Panc1 (cell line): ENCODE data around the gene MIS18A. TPM values are rescaled to one million over a fixed set of nuclear protein-coding genes. Genes with fewer than 3 reads are reported as not detected.

Experiments
- ATAC-seq: fragments of 200-7000 bp; cut with Tn5 transposase; 2 replicates; pipeline ENCODE4 v1.9.1; 2020; ENCODE audit warnings: mild to moderate bottlenecking, moderate library complexity
- BruUV-seq: library from RNA; stranded (reverse); fragments of 400-500 nt; replicated peaks from 2 replicates; lab custom pipeline; 2021; lab: Mats Ljungman, UMichigan
- CTCF ChIA-PET: fragments of 300-600 bp; sonication (Branson Sonifier 250); formaldehyde crosslinking; loops from one replicate; lab custom pipeline; 2022; ENCODE audit warnings: antibody characterized with exemption; lab: Charles Lee
- POLR2A ChIA-PET: fragments of 300-600 bp; sonication (Branson Sonifier 250); formaldehyde crosslinking; loops from one replicate; lab custom pipeline; 2022; ENCODE audit warnings: antibody characterized with exemption; lab: Charles Lee
- DNase-seq: peaks from one replicate; pipeline ENCODE4 v3.0.0-alpha.2; 2010; ENCODE audit warnings: low read depth, low spot score
- H3K27ac ChIP-seq: 2 replicates; pipeline ENCODE4 v1.5.1; 2011; ENCODE audit warnings: mild to moderate bottlenecking, low read length, inconsistent platforms
- H3K27me3 ChIP-seq: fragments of 200-500 bp; sonication (Bioruptor generic); 2 replicates; pipeline ENCODE4 v1.6.0; 2014; ENCODE audit warnings: low read length, inconsistent platforms; ENCODE audit not compliant: control insufficient read depth, insufficient read depth
- H3K36me3 ChIP-seq: fragments of 200-500 bp; sonication (Bioruptor generic); 2 replicates; pipeline ENCODE4 v1.5.1; 2014; ENCODE audit warnings: inconsistent platforms, mild to moderate bottlenecking, low read length, moderate library complexity; ENCODE audit not compliant: control insufficient read depth, insufficient read depth
- H3K4me1 ChIP-seq: 2 replicates; pipeline ENCODE4 v1.5.1; 2011; ENCODE audit warnings: inconsistent platforms, mild to moderate bottlenecking, low read length, moderate library complexity; ENCODE audit not compliant: control insufficient read depth, insufficient read depth
- H3K4me3 ChIP-seq, 2 experiments: 2 replicates each; pipeline ENCODE4 v1.5.1; 2011 to 2012; ENCODE audit warnings: low read depth in 2 of 2, low read length in 2 of 2, mild to moderate bottlenecking in 2 of 2, inconsistent platforms in 1 of 2, moderate library complexity in 1 of 2
- H3K9me3 ChIP-seq: fragments of 200-500 bp; sonication (Bioruptor generic); 2 replicates; pipeline ENCODE4 v1.5.1; 2014; ENCODE audit warnings: low read depth, mild to moderate bottlenecking, inconsistent platforms, low read length, moderate library complexity; ENCODE audit not compliant: control insufficient read depth, insufficient read depth
- POLR2AphosphoS5 ChIP-seq: IDR thresholded peaks from 2 replicates; pipeline ENCODE4 v1.6.1; 2012; ENCODE audit warnings: mild to moderate bottlenecking, low read depth, low read length, moderate library complexity
- SIN3A ChIP-seq: IDR thresholded peaks from 2 replicates; pipeline ENCODE4 v1.6.1; 2012; ENCODE audit warnings: low read depth, mild to moderate bottlenecking, low read length, moderate library complexity, borderline replicate concordance; ENCODE audit not compliant: insufficient read depth
- TCF7L2 ChIP-seq: IDR thresholded peaks from 2 replicates; pipeline ENCODE4 v1.6.1; 2011; ENCODE audit warnings: mild to moderate bottlenecking, low read depth, low read length, inconsistent platforms
- in situ Hi-C: cut with HindIII; loops from 2 replicates; pipeline ENCODE4 v1.10.0; 2016; ENCODE audit warnings: low sequenced_read_pairs, low pct_unique_long_range_greater_than_20kb
- intact Hi-C: fragments of 100-400 bp; cut with micrococcal nuclease; formaldehyde crosslinking; loops from one replicate; pipeline ENCODE4 v1.10.0; 2022; ENCODE audit not compliant: unreplicated experiment
- total RNA-seq: library from RNA; stranded (reverse); gene quantifications from one replicate; pipeline ENCODE4 v1.2.1, GENCODE V29; 2021; ENCODE audit not compliant: unreplicated experiment
- TF ChIP-seq, protein P1 (sequence below), 2 experiments: IDR thresholded peaks; 2 replicates each; pipeline ENCODE4 v1.6.1; 2011 to 2012; ENCODE audit warnings: low read depth in 2 of 2, control low read depth in 1 of 2, low read length in 1 of 2, mild to moderate bottlenecking in 1 of 2, moderate library complexity in 1 of 2; ENCODE audit not compliant: insufficient read depth in 1 of 2
- TF ChIP-seq, protein P2 (sequence below): fragments of 450-650 bp; IDR thresholded peaks from 2 replicates; pipeline ENCODE4 v1.5.1; 2017; ENCODE audit warnings: mild to moderate bottlenecking

MIS18A gene
- total RNA-seq, 1 experiment from 2014 or later, result 16.3 TPM

DNA sequence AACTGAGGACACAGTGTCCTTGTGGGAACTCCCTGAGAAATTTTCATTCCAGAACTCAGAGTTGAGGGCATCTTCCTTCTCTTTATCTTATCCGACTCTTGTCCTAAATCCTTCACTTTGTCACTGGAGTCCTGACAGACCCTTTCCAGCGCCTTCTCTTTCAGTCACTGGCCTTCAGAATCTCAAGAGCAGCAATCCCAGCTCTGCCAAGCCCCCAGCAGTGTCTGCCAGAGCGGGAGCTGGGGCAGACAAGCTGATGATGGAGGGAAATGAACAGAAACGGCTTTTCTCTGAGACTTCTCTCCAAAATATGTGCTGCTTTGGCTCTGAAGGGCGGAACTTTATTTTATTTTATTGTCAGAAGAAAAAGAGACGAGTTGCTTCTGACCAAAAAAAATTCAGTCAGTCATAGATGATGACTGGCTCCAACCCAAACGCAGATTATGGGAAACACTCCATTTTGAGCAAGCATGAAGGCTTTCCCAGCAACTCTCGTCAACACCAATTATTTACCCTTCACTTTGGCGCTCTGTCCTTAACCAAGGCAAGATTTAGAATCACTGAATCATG is 32.2 kb downstream of the MIS18A start:
- POLR2A ChIA-PET, result no interaction called here
- H3K27ac ChIP-seq, result no peak overlapping the region
- no peak overlapping the region for H3K4me3 ChIP-seq
- ATAC-seq (no peak), DNase-seq (no peak)
- in situ Hi-C loops, result no loop called here
- H3K9me3 ChIP-seq, result no peaks in the 10 kb centered on the region
- no peaks in the 10 kb centered on the region for H3K27me3 ChIP-seq
- TF ChIP-seq, protein P1, sequence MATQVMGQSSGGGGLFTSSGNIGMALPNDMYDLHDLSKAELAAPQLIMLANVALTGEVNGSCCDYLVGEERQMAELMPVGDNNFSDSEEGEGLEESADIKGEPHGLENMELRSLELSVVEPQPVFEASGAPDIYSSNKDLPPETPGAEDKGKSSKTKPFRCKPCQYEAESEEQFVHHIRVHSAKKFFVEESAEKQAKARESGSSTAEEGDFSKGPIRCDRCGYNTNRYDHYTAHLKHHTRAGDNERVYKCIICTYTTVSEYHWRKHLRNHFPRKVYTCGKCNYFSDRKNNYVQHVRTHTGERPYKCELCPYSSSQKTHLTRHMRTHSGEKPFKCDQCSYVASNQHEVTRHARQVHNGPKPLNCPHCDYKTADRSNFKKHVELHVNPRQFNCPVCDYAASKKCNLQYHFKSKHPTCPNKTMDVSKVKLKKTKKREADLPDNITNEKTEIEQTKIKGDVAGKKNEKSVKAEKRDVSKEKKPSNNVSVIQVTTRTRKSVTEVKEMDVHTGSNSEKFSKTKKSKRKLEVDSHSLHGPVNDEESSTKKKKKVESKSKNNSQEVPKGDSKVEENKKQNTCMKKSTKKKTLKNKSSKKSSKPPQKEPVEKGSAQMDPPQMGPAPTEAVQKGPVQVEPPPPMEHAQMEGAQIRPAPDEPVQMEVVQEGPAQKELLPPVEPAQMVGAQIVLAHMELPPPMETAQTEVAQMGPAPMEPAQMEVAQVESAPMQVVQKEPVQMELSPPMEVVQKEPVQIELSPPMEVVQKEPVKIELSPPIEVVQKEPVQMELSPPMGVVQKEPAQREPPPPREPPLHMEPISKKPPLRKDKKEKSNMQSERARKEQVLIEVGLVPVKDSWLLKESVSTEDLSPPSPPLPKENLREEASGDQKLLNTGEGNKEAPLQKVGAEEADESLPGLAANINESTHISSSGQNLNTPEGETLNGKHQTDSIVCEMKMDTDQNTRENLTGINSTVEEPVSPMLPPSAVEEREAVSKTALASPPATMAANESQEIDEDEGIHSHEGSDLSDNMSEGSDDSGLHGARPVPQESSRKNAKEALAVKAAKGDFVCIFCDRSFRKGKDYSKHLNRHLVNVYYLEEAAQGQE (IDR thresholded peaks at IDR 0.05; ENCODE audit: insufficient read depth in 1 of 2, low read depth in 2 of 2, low read length in 1 of 2), result no peak
- TF ChIP-seq SIN3A, result no peak
- no peak for TF ChIP-seq POLR2AphosphoS5
- TF ChIP-seq, protein P2, sequence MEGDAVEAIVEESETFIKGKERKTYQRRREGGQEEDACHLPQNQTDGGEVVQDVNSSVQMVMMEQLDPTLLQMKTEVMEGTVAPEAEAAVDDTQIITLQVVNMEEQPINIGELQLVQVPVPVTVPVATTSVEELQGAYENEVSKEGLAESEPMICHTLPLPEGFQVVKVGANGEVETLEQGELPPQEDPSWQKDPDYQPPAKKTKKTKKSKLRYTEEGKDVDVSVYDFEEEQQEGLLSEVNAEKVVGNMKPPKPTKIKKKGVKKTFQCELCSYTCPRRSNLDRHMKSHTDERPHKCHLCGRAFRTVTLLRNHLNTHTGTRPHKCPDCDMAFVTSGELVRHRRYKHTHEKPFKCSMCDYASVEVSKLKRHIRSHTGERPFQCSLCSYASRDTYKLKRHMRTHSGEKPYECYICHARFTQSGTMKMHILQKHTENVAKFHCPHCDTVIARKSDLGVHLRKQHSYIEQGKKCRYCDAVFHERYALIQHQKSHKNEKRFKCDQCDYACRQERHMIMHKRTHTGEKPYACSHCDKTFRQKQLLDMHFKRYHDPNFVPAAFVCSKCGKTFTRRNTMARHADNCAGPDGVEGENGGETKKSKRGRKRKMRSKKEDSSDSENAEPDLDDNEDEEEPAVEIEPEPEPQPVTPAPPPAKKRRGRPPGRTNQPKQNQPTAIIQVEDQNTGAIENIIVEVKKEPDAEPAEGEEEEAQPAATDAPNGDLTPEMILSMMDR, result no peak
- TF ChIP-seq TCF7L2, result no peak
- no peaks in the 10 kb centered on the region for H3K4me1 ChIP-seq
- CTCF ChIA-PET, result no interaction called here
- no TSS peak for BruUV-seq
- no peaks in the 10 kb centered on the region for H3K36me3 ChIP-seq
- intact Hi-C loops, result no loop called here

DNA sequence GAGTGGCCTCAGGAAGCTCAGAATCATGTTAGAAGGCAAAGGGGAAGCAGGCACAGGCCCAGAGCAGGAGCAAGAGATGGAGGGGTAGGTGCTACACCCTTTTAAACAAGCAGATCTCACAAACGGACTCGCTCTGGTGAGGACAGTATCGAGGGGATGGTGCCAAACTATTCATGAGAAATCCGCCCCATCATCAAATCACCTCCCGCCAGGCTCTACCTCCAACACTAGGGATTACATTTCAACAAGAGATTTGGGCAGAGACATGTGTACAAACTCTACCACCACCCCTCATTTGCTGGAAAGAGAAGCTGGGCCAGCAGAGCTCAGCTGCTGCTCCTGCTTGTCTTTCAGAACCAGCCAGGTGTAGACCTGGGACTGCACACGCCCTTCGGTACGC is 32.9 kb downstream of the MIS18A start:
- TF ChIP-seq, protein P1 (IDR thresholded peaks at IDR 0.05; ENCODE audit: insufficient read depth in 1 of 2, low read depth in 2 of 2, low read length in 1 of 2), result no peak
- TF ChIP-seq, protein P2, result no peak
- TF ChIP-seq POLR2AphosphoS5 (no peak), TCF7L2 (no peak), SIN3A (no peak)
- in situ Hi-C loops, result no loop called here

More for the DNA sequence above, 32.9 kb downstream of the MIS18A start:
- intact Hi-C loops, result no loop called here
- POLR2A ChIA-PET, result no interaction called here
- no peak for ATAC-seq
- Histone ChIP-seq H3K4me1 (no peaks in the 10 kb centered on the region), H3K4me3 (no peak overlapping the region), H3K36me3 (no peaks in the 10 kb centered on the region), H3K27ac (no peak overlapping the region), H3K9me3 (no peaks in the 10 kb centered on the region), H3K27me3 (no peaks in the 10 kb centered on the region)
- DNase-seq, result no peak
- CTCF ChIA-PET, result no interaction called here
- BruUV-seq, result no TSS peak
